Measurements from ENCODE around the gene SMG6. TPM values are rescaled to one million over a fixed set of nuclear protein-coding genes. Genes with fewer than 3 reads are reported as not detected.

Gene SMG6
- total and polyA plus RNA-seq, 11 donors: 12.2 to 38.6 (median 22.1) TPM

DNA sequence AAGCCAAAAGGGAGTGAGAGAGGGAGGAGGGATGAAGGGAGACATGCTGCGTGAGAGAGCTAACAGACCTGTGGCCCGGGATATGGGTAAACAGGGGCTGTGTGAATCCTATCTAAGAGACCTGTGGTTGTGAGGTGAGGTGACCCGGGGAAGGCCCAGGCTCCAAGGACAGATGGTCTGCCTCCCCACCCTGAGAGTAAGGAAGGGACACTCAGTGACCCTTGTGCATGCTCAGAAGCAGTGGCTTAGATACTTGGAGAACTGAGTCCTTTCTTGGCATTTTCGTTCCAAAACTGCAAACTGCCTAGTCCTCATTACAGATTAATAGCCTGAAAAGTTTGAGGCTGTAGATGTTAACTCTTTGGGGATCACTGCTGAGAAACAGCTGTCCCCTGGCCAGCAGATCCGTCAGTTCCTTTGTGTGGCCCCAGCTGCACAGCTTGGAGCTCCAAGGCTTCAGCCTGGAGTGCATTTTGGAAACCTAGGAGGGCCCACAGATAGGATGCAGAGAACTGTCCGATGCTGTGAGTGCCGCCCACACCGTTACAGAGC, 121.6 kb downstream of the SMG6 start:
- 27 to 39% (median 33%) methylated on average over 7 to 8 of the region's 8 CpGs for WGBS, 4 donors
- TF ChIP-seq CTCF (IDR thresholded peaks at IDR 0.05) (no peak), POLR2A (IDR thresholded peaks at IDR 0.05) (no peak)
- Histone ChIP-seq H3K4me3 (peak overlapping the region in 1 of 12 donors; percentile 9), H3K9me3 (no peaks in the 10 kb centered on the region), H3K27ac (peak overlapping the region; percentile 34 to 97 (median 86)), H3K36me3 (peaks cover 0 to 39% (median 17%) of the 10 kb centered on the region in 9 donors), H3K27me3 (no peaks in the 10 kb centered on the region), H3K4me1 (peaks cover 21 to 64% (median 58%) of the 10 kb centered on the region in 12 donors)
- DNase-seq (no peak), ATAC-seq (peak in 1 of 4 donors; percentile 11)
- intact Hi-C loops (cut with DNase I): loop anchor here in 3 of 10 donors (2.0 to 5.0 kb wide), 3 partner anchors 33 to 60 kb away; no protein-coding TSS in a partner anchor

GRCh38 chr17:2181206-2181896, 122.2 kb downstream of the SMG6 start:
- Histone ChIP-seq H3K9me3 (no peaks in the 10 kb centered on the region), H3K27me3 (no peaks in the 10 kb centered on the region), H3K36me3 (peaks cover 0 to 32% (median 13%) of the 10 kb centered on the region in 9 donors), H3K27ac (peak overlapping the region; percentile 34 to 97 (median 86)), H3K4me3 (no peak overlapping the region), H3K4me1 (peaks cover 23 to 71% (median 64%) of the 10 kb centered on the region in 12 donors)
- WGBS, 4 donors: 20 to 22% (median 21%) methylated on average over 13 of the region's 13 CpGs
- DNase-seq (peak; percentile 81 to 89 (median 83)), ATAC-seq (peak; percentile 56 to 75 (median 68))
- TF ChIP-seq CTCF (IDR thresholded peaks at IDR 0.05): no peak
- no peak for TF ChIP-seq POLR2A (IDR thresholded peaks at IDR 0.05)
- intact Hi-C loops (cut with DNase I): loop anchor here in 3 of 10 donors (2.0 to 5.0 kb wide), 3 partner anchors 33 to 61 kb away; no protein-coding TSS in a partner anchor

DNA sequence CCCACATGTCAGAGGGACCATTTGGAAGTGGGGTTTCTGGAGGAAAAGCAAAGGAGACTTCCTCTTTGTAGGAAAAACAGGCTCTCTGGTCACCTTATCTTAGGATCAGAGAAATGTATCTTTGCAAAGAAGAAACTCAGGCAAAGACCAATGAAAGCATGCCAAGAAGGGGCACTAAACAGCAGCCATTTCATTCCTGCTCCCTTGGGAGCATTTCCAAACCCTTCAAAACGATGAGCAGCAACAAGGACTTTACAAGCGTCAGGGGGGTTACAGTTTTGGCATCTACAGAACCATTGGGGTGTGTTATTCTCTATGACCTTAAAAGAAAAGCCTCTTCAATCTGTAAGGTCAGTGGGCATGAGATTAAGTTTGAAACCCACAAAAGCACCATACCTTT, 122.8 kb downstream of the SMG6 start:
- Histone ChIP-seq H3K27ac (peak overlapping the region; percentile 34 to 97 (median 86)), H3K36me3 (peaks cover 0 to 27% (median 7%) of the 10 kb centered on the region in 9 donors), H3K4me1 (peaks cover 29 to 76% (median 70%) of the 10 kb centered on the region in 12 donors), H3K9me3 (no peaks in the 10 kb centered on the region), H3K4me3 (no peak overlapping the region), H3K27me3 (no peaks in the 10 kb centered on the region)
- no peak for ATAC-seq
- TF ChIP-seq CTCF (IDR thresholded peaks at IDR 0.05) (no peak), POLR2A (IDR thresholded peaks at IDR 0.05) (no peak)
- WGBS, 4 donors: 32 to 54% (median 45%) methylated on average over 2 of the region's 2 CpGs
- DNase-seq: no peak
- intact Hi-C loops (cut with DNase I): loop anchor here in 3 of 10 donors (2.0 to 5.0 kb wide), 3 partner anchors 34 to 62 kb away; no protein-coding TSS in a partner anchor

Measured in heart left ventricle (tissue), 16 donors.